H9 (cell line): ENCODE results near the gene DCXR. TPM values are rescaled to one million over a fixed set of nuclear protein-coding genes. Genes with fewer than 3 reads are reported as not detected.

Experiments used
- DNase-seq: peaks from one replicate; pipeline ENCODE4 v3.0.0-alpha.2; 2017
- H2AFZ ChIP-seq: one replicate; pipeline ENCODE4 v1.6.1; 2013; ENCODE audit warnings: mild to moderate bottlenecking, low read length, control low read depth, moderate library complexity
- H2AK5ac ChIP-seq: 2 replicates; pipeline ENCODE4 v1.6.1; 2013; ENCODE audit warnings: low read length, control low read depth, mixed read lengths; ENCODE audit not compliant: insufficient read length
- H2BK120ac ChIP-seq: one replicate; pipeline ENCODE4 v1.6.1; 2013; ENCODE audit warnings: low read depth, mild to moderate bottlenecking, low read length, control low read depth, inconsistent platforms; ENCODE audit not compliant: poor library complexity, severe bottlenecking
- H2BK12ac ChIP-seq: 2 replicates; pipeline ENCODE4 v1.6.1; 2013; ENCODE audit warnings: low read length, control low read depth, mixed read lengths, low read depth; ENCODE audit not compliant: insufficient read length
- H2BK15ac ChIP-seq: 2 replicates; pipeline ENCODE4 v1.6.1; 2013; ENCODE audit warnings: low read depth, low read length, control low read depth
- H2BK20ac ChIP-seq: one replicate; pipeline ENCODE4 v1.6.1; 2013; ENCODE audit warnings: low read depth, mild to moderate bottlenecking, low read length, control low read depth, inconsistent platforms; ENCODE audit not compliant: poor library complexity, severe bottlenecking
- H2BK5ac ChIP-seq: 2 replicates; pipeline ENCODE4 v1.6.1; 2013; ENCODE audit warnings: low read length, control low read depth, mixed read lengths; ENCODE audit not compliant: insufficient read length
- H3K14ac ChIP-seq: 2 replicates; pipeline ENCODE4 v1.6.1; 2013; ENCODE audit warnings: low read length, control low read depth; ENCODE audit not compliant: insufficient read depth
- H3K18ac ChIP-seq: 2 replicates; pipeline ENCODE4 v1.6.1; 2013; ENCODE audit warnings: low read depth, mild to moderate bottlenecking, mixed read lengths, low read length, control low read depth; ENCODE audit not compliant: insufficient read length
- H3K23ac ChIP-seq: 2 replicates; pipeline ENCODE4 v1.6.1; 2013; ENCODE audit warnings: low read length, control low read depth, mixed read lengths, low read depth; ENCODE audit not compliant: insufficient read length
- H3K23me2 ChIP-seq: 2 replicates; pipeline ENCODE4 v1.6.1; 2013; ENCODE audit warnings: low read depth, mild to moderate bottlenecking, mixed read lengths, low read length, control low read depth; ENCODE audit not compliant: insufficient read length, poor library complexity, severe bottlenecking
- H3K27ac ChIP-seq: 2 replicates; pipeline ENCODE4 v1.5.1; 2013; ENCODE audit warnings: low read length, control low read depth, mixed read lengths, low read depth; ENCODE audit not compliant: insufficient read length
- H3K27me3 ChIP-seq: 2 replicates; pipeline ENCODE4 v1.6.1; 2013; ENCODE audit warnings: low read length, control low read depth, inconsistent platforms; ENCODE audit not compliant: insufficient read depth
- H3K4ac ChIP-seq: 2 replicates; pipeline ENCODE4 v1.6.1; 2013; ENCODE audit warnings: low read depth, mild to moderate bottlenecking, control low read depth, inconsistent platforms, low read length, moderate library complexity
- H3K4me1 ChIP-seq: 2 replicates; pipeline ENCODE4 v1.6.1; 2013; ENCODE audit warnings: low read length, control low read depth, inconsistent platforms; ENCODE audit not compliant: insufficient read depth
- H3K4me2 ChIP-seq: 2 replicates; pipeline ENCODE4 v1.6.1; 2013; ENCODE audit warnings: low read length, control low read depth, mixed read lengths; ENCODE audit not compliant: insufficient read length, insufficient read depth
- H3K56ac ChIP-seq: 2 replicates; pipeline ENCODE4 v1.6.1; 2013; ENCODE audit warnings: low read depth, mild to moderate bottlenecking, mixed read lengths, low read length, control low read depth; ENCODE audit not compliant: insufficient read length
- H3K79me1 ChIP-seq: 2 replicates; pipeline ENCODE4 v1.6.1; 2013; ENCODE audit warnings: low read depth, mild to moderate bottlenecking, moderate library complexity, low read length, control low read depth, inconsistent platforms; ENCODE audit not compliant: insufficient read depth, poor library complexity, severe bottlenecking
- H3K79me2 ChIP-seq: 2 replicates; pipeline ENCODE4 v1.6.1; 2013; ENCODE audit warnings: low read length, control low read depth, inconsistent platforms; ENCODE audit not compliant: insufficient read depth
- H3K9ac ChIP-seq: 2 replicates; pipeline ENCODE4 v1.6.1; 2013; ENCODE audit warnings: low read length, control low read depth, mixed read lengths; ENCODE audit not compliant: insufficient read length; ENCODE audit errors: extremely low read depth
- H3K9me3 ChIP-seq: one replicate; pipeline ENCODE4 v1.6.1; 2013; ENCODE audit warnings: low read depth, low read length, inconsistent platforms; ENCODE audit not compliant: control insufficient read depth
- H3T11ph ChIP-seq: one replicate; pipeline ENCODE4 v1.6.1; 2013; ENCODE audit warnings: mild to moderate bottlenecking, low read length, control low read depth, inconsistent platforms
- H4K20me1 ChIP-seq: one replicate; pipeline ENCODE4 v1.6.1; 2013; ENCODE audit not compliant: control insufficient read depth, insufficient read length, insufficient read depth
- H4K5ac ChIP-seq: 2 replicates; pipeline ENCODE4 v1.6.1; 2013; ENCODE audit warnings: low read depth, mild to moderate bottlenecking, mixed read lengths, low read length, control low read depth; ENCODE audit not compliant: insufficient read length
- H4K8ac ChIP-seq: replicated peaks from 2 replicates; pipeline ENCODE4 v1.6.1; 2013; ENCODE audit warnings: low read length, control low read depth, mixed read lengths, low read depth; ENCODE audit not compliant: insufficient read length
- H4K91ac ChIP-seq: 2 replicates; pipeline ENCODE4 v1.6.1; 2013; ENCODE audit warnings: low read depth, mild to moderate bottlenecking, moderate library complexity, mixed read lengths, low read length, control low read depth; ENCODE audit not compliant: insufficient read length
- H3K27ac Mint-ChIP-seq, 3 experiments: 2 replicates in 2 of 3; 3 replicates in 1 of 3; pipeline ENCODE4 v1.8.0; 2020 to 2021; ENCODE audit warnings: mixed read lengths in 3 of 3, mild to moderate bottlenecking in 1 of 3, moderate library complexity in 1 of 3
- H3K27me3 Mint-ChIP-seq: 2 replicates; pipeline ENCODE4 v1.8.0; 2021; ENCODE audit warnings: low read depth, mild to moderate bottlenecking, moderate library complexity, mixed read lengths
- H3K36me3 Mint-ChIP-seq, 3 experiments: 2 replicates in 2 of 3; 3 replicates in 1 of 3; pipeline ENCODE4 v1.8.0; 2020 to 2021; ENCODE audit warnings: low read depth in 3 of 3, mixed read lengths in 3 of 3; ENCODE audit not compliant: insufficient read depth in 1 of 3
- H3K4me1 Mint-ChIP-seq, 2 experiments: 2 replicates each; pipeline ENCODE4 v1.8.0; 2020; ENCODE audit warnings: mixed read lengths in 2 of 2
- H3K4me3 Mint-ChIP-seq, 2 experiments: 2 replicates in 1 of 2; 3 replicates in 1 of 2; pipeline ENCODE4 v1.8.0; 2020 to 2021; ENCODE audit warnings: mild to moderate bottlenecking in 2 of 2, mixed read lengths in 2 of 2, moderate library complexity in 1 of 2
- H3K9me3 Mint-ChIP-seq, 2 experiments: 2 replicates in 1 of 2; 3 replicates in 1 of 2; pipeline ENCODE4 v1.8.0; 2020; ENCODE audit warnings: mild to moderate bottlenecking in 2 of 2, mixed read lengths in 2 of 2, moderate library complexity in 1 of 2
- CTCF ChIP-seq: fragments of 200-600 bp; sonication (generic); conservative IDR thresholded peaks from 3 replicates; pipeline ENCODE4 v1.8.0; 2021; ENCODE audit warnings: antibody characterized with exemption, mild to moderate bottlenecking
- WGBS: extraction: QIAGEN DNeasy Blood & Tissue Kit; methylation state at CpG from one replicate; pipeline ENCODE4 v1.1.7; 2013; ENCODE audit warnings: missing lambda C conversion rate, low lambda C conversion rate, mixed read lengths; ENCODE audit not compliant: insufficient read length; ENCODE audit errors: extremely low coverage; 5-methylcytosine and 5-hydroxymethylcytosine counted together
- total RNA-seq: library from RNA; stranded (reverse); gene quantifications from 2 replicates; pipeline ENCODE4 v1.2.1, GENCODE V29; 2021

DCXR gene
- total RNA-seq, 1 experiment from 2014 or later, result 93.6 TPM

- no peak overlapping the region for H2AFZ ChIP-seq
- H2BK12ac ChIP-seq, result no peak overlapping the region
- no CpG with 5 or more reads among the region's 44 CpGs for WGBS
- H4K91ac ChIP-seq, result no peak overlapping the region
- H3K4me3 Mint-ChIP-seq, result no peak overlapping the region
- no peak overlapping the region for H2BK120ac ChIP-seq
- H3K27ac Mint-ChIP-seq, result no peak overlapping the region
- no peak overlapping the region for H3K23ac ChIP-seq
- TF ChIP-seq CTCF, result no peak
- no peaks in the 10 kb centered on the region for H3K23me2 ChIP-seq
- H3K9me3 ChIP-seq, result no peaks in the 10 kb centered on the region
- H4K8ac ChIP-seq, result no peak overlapping the region
- H3K4me1 Mint-ChIP-seq, result no peaks in the 10 kb centered on the region; a peak in 2 of 4 replicates
- H3T11ph ChIP-seq, result no peak overlapping the region
- H2BK20ac ChIP-seq, result no peak overlapping the region
- no peak overlapping the region for H3K56ac ChIP-seq
- no peak overlapping the region for H2AK5ac ChIP-seq
- no peaks in the 10 kb centered on the region for H3K79me1 ChIP-seq
- no peaks in the 10 kb centered on the region for H3K4me1 ChIP-seq
- H3K4me2 ChIP-seq, result no peak overlapping the region
- no peaks in the 10 kb centered on the region for H3K27me3 ChIP-seq
- no peak for DNase-seq
- peaks cover 2% of the 10 kb centered on the region; the same call in 1 of the 2 replicates for H3K27me3 Mint-ChIP-seq
- no peak overlapping the region for H3K18ac ChIP-seq
- no peak overlapping the region for H4K5ac ChIP-seq
- no peak overlapping the region for H3K27ac ChIP-seq
- no peak overlapping the region for H2BK5ac ChIP-seq
- H3K4ac ChIP-seq, result no peak overlapping the region
- no peaks in the 10 kb centered on the region for H3K9me3 Mint-ChIP-seq
- no peak overlapping the region for H3K9ac ChIP-seq
- no peak overlapping the region for H2BK15ac ChIP-seq
- no peaks in the 10 kb centered on the region for H4K20me1 ChIP-seq
- H3K79me2 ChIP-seq, result no peaks in the 10 kb centered on the region
- H3K36me3 Mint-ChIP-seq, result peaks cover 24 to 60% (median 50%) of the 10 kb centered on the region in 3 experiments; a peak in 6 of 7 replicates
- no peak overlapping the region for H3K14ac ChIP-seq
Measured at GRCh38 chr17:82080789-82081464, 43.4 kb upstream of the DCXR start.
